ENCODE results near the gene FAM181A. TPM values are rescaled to one million over a fixed set of nuclear protein-coding genes. Genes with fewer than 3 reads are reported as not detected.

The FAM181A gene
- total RNA-seq, 2 experiments from 2014 or later, result not detected

- peaks cover 80% of the 10 kb centered on the region for H3K4me1 Mint-ChIP-seq (ENCODE audit: low read depth)
- peaks cover 17% of the 10 kb centered on the region for H3K36me3 Mint-ChIP-seq (ENCODE audit: low read depth)
- intact Hi-C loops (cut with micrococcal nuclease), result no loop called here
- TF ChIP-seq CTCF (IDR thresholded peaks at IDR 0.05), result no peak
- H3K9me3 Mint-ChIP-seq, result peaks cover 5% of the 10 kb centered on the region
- ChIA-PET CTCF (interaction anchor here (12.0 kb wide), 1 partner anchor 27 kb away, joined by 170 read pairs; no protein-coding TSS in a partner anchor), POLR2A (interaction anchor here (1.5 to 8.4 kb wide), 2 partner anchors 8 to 10 kb away, joined by 5 to 180 read pairs; partner anchors contain the start of gene ASB2)
- no peak overlapping the region for H3K4me3 Mint-ChIP-seq
- H3K27ac Mint-ChIP-seq, result peak overlapping the region; percentile 99
- DNase-seq (no peak), ATAC-seq (no peak)
- no peaks in the 10 kb centered on the region for H3K27me3 Mint-ChIP-seq
These were observed 38.2 kb downstream of the FAM181A start for GRCh38 chr14:93965287-93965821.

GRCh38 chr14:93965946-93966474 lies 38.9 kb downstream of the FAM181A start:
- CTCF ChIA-PET, result interaction anchor here (12.0 kb wide), 1 partner anchor 28 kb away, joined by 170 read pairs; no protein-coding TSS in a partner anchor
- Mint-ChIP-seq H3K9me3 (peaks cover 5% of the 10 kb centered on the region), H3K4me3 (no peak overlapping the region), H3K27ac (peak overlapping the region; percentile 52), H3K27me3 (no peaks in the 10 kb centered on the region), H3K4me1 (ENCODE audit: low read depth) (peaks cover 81% of the 10 kb centered on the region), H3K36me3 (ENCODE audit: low read depth) (peaks cover 17% of the 10 kb centered on the region)
- POLR2A ChIA-PET, result interaction anchor here (1.5 to 8.4 kb wide), 2 partner anchors 8 to 10 kb away, joined by 5 to 180 read pairs; partner anchors contain the start of gene ASB2
- no peak for TF ChIP-seq CTCF (IDR thresholded peaks at IDR 0.05)
- DNase-seq, result no peak
- ATAC-seq, result no peak
- intact Hi-C loops (cut with micrococcal nuclease), result no loop called here

- ChIA-PET POLR2A (interaction anchor here (1.0 to 12.3 kb wide), 6 partner anchors 6 to 44 kb away, joined by 3 to 180 read pairs (median 4); no protein-coding TSS in a partner anchor), CTCF (interaction anchor here (0.7 to 13.6 kb wide), 4 partner anchors 11 to 169 kb away, joined by 3 to 290 read pairs (median 31); partner anchors contain the start of gene CCDC197)
- DNase-seq, result no peak
- H3K27me3 Mint-ChIP-seq, result no peaks in the 10 kb centered on the region
- H3K4me1 Mint-ChIP-seq (ENCODE audit: low read depth), result peaks cover 81% of the 10 kb centered on the region
- intact Hi-C loops (cut with micrococcal nuclease), result no loop called here
- ATAC-seq, result no peak
- H3K4me3 Mint-ChIP-seq, result no peak overlapping the region
- peaks cover 5% of the 10 kb centered on the region for H3K9me3 Mint-ChIP-seq
- TF ChIP-seq CTCF (IDR thresholded peaks at IDR 0.05), result no peak
- no peak overlapping the region for H3K27ac Mint-ChIP-seq
- H3K36me3 Mint-ChIP-seq (ENCODE audit: low read depth), result peaks cover 12% of the 10 kb centered on the region
These were observed 40.6 kb downstream of the FAM181A start for GRCh38 chr14:93967637-93968250.

- Mint-ChIP-seq H3K27ac (no peak overlapping the region), H3K36me3 (ENCODE audit: low read depth) (peaks cover 8% of the 10 kb centered on the region), H3K27me3 (no peaks in the 10 kb centered on the region), H3K4me3 (no peak overlapping the region), H3K4me1 (ENCODE audit: low read depth) (peaks cover 74% of the 10 kb centered on the region), H3K9me3 (peaks cover 5% of the 10 kb centered on the region)
- ATAC-seq (no peak), DNase-seq (no peak)
- intact Hi-C loops (cut with micrococcal nuclease), result no loop called here
- ChIA-PET CTCF (interaction anchor here (1.8 to 13.6 kb wide), 4 partner anchors 11 to 52 kb away, joined by 7 to 290 read pairs (median 63); partner anchors contain the start of gene CCDC197), POLR2A (interaction anchor here (0.5 to 12.3 kb wide), 4 partner anchors 7 to 116 kb away, joined by 4 to 180 read pairs (median 8); no protein-coding TSS in a partner anchor)
- TF ChIP-seq CTCF (IDR thresholded peaks at IDR 0.05), result no peak
These were observed 42.1 kb downstream of the FAM181A start for GRCh38 chr14:93969082-93969828.

Data from activated CD8-positive, alpha-beta T cell treated with anti-CD3 and anti-CD28 coated beads for 36 hours (primary cell).